H1 (cell line): ENCODE measurements around the gene PDS5A. TPM values are rescaled to one million over a fixed set of nuclear protein-coding genes. Genes with fewer than 3 reads are reported as not detected.

ENCODE experiments used
- CTCF ChIA-PET: fragments of 300-600 bp; sonication (Branson Sonifier 250); formaldehyde crosslinking; loops from one replicate; lab custom pipeline; 2021; ENCODE audit not compliant: partially characterized antibody; lab: Charles Lee
- POLR2A ChIA-PET: fragments of 300-600 bp; sonication (Branson Sonifier 250); formaldehyde crosslinking; loops from one replicate; lab custom pipeline; 2021; ENCODE audit warnings: inconsistent platforms; ENCODE audit not compliant: partially characterized antibody; lab: Charles Lee
- DNase-seq, 2 experiments: peaks; one replicate each; pipeline versions ENCODE4 v3.0.0 to v3.0.0-alpha.2; 2010 to 2022; ENCODE audit warnings: low spot score in 2 of 2, low read depth in 1 of 2, mixed read lengths in 1 of 2
- FAIRE-seq: peaks from 2 replicates; lab custom pipeline; 2011; peaks lifted over from hg19 to GRCh38; lab: Jason Lieb, UNC
- H2AFZ ChIP-seq: 2 replicates; pipeline ENCODE4 v1.8.1; 2012; ENCODE audit warnings: low read length, inconsistent platforms
- H2AK5ac ChIP-seq: 2 replicates; pipeline ENCODE4 v1.6.1; 2013; ENCODE audit warnings: low read depth, low read length
- H2BK120ac ChIP-seq: replicated peaks from 2 replicates; pipeline ENCODE3; 2013; ENCODE audit warnings: low read depth, low read length, inconsistent platforms
- H2BK12ac ChIP-seq: 2 replicates; pipeline ENCODE4 v1.6.1; 2013; ENCODE audit warnings: low read depth, low read length
- H2BK15ac ChIP-seq: 2 replicates; pipeline ENCODE4 v1.6.1; 2013; ENCODE audit warnings: low read length
- H2BK20ac ChIP-seq: 2 replicates; pipeline ENCODE4 v1.6.1; 2013; ENCODE audit warnings: low read length
- H2BK5ac ChIP-seq: 2 replicates; pipeline ENCODE4 v1.6.1; 2013; ENCODE audit warnings: low read depth, low read length
- H3K14ac ChIP-seq: 2 replicates; pipeline ENCODE4 v1.6.1; 2013; ENCODE audit warnings: inconsistent platforms; ENCODE audit not compliant: insufficient read length
- H3K18ac ChIP-seq: 2 replicates; pipeline ENCODE4 v1.6.1; 2013; ENCODE audit warnings: low read length; ENCODE audit errors: extremely low read depth
- H3K23ac ChIP-seq: 2 replicates; pipeline ENCODE4 v1.6.1; 2013; ENCODE audit warnings: inconsistent platforms; ENCODE audit not compliant: insufficient read length
- H3K23me2 ChIP-seq: 2 replicates; pipeline ENCODE4 v1.6.1; 2013; ENCODE audit warnings: low read depth, low read length
- H3K27ac ChIP-seq: 2 replicates; pipeline ENCODE4 v1.6.1; 2011; ENCODE audit warnings: low read depth, low read length, inconsistent platforms
- H3K27me3 ChIP-seq, 4 experiments: replicated peaks in 1 of 4; 1 replicate in 1 of 4; 2 replicates in 3 of 4; pipeline versions ENCODE4 v1.6.1 to v1.8.1; 2011 to 2013; ENCODE audit warnings: low read length in 3 of 4, mild to moderate bottlenecking in 3 of 4, inconsistent platforms in 2 of 4, mixed read lengths in 2 of 4, moderate library complexity in 1 of 4; ENCODE audit not compliant: control insufficient read depth in 3 of 4, insufficient read depth in 3 of 4; ENCODE audit errors: extremely low read depth in 1 of 4
- H3K36me3 ChIP-seq, 4 experiments: 2 replicates each; pipeline versions ENCODE4 v1.6.1 to v1.8.1; 2011 to 2013; ENCODE audit warnings: mild to moderate bottlenecking in 4 of 4, low read length in 3 of 4, moderate library complexity in 2 of 4, control low read depth in 1 of 4, inconsistent platforms in 1 of 4; ENCODE audit not compliant: insufficient read depth in 4 of 4, control insufficient read depth in 2 of 4
- H3K4ac ChIP-seq: replicated peaks from 2 replicates; pipeline ENCODE3; 2013; ENCODE audit warnings: low read length, low read depth, mixed read lengths, inconsistent platforms; ENCODE audit not compliant: insufficient read length
- H3K4me1 ChIP-seq, 4 experiments: replicated peaks in 1 of 4; 1 replicate in 1 of 4; 2 replicates in 3 of 4; pipeline versions ENCODE4 v1.6.1 to v1.8.1; 2011 to 2013; ENCODE audit warnings: low read length in 3 of 4, inconsistent platforms in 2 of 4, mixed read lengths in 1 of 4; ENCODE audit not compliant: insufficient read depth in 4 of 4, control insufficient read depth in 3 of 4
- H3K4me2 ChIP-seq, 2 experiments: 2 replicates each; pipeline versions ENCODE4 v1.6.1 to v1.8.1; 2011 to 2013; ENCODE audit warnings: low read depth in 2 of 2, low read length in 2 of 2, control low read depth in 1 of 2, inconsistent platforms in 1 of 2, mild to moderate bottlenecking in 1 of 2; ENCODE audit not compliant: insufficient read depth in 1 of 2
- H3K4me3 ChIP-seq, 4 experiments: fragments of 200-600, 300-600 bp in 1 of 4; sonication (generic), shearing (Covaris generic), sonication (Bioruptor Twin) in 1 of 4; 2 replicates each; pipeline versions ENCODE4 v1.5.1 to v1.8.1; 2011 to 2016; ENCODE audit warnings: low read length in 4 of 4, low read depth in 3 of 4, control low read depth in 2 of 4, inconsistent platforms in 2 of 4, mild to moderate bottlenecking in 2 of 4, mixed read lengths in 1 of 4, moderate library complexity in 1 of 4; ENCODE audit not compliant: insufficient read depth in 2 of 4; ENCODE audit errors: extremely low read depth in 1 of 4
- H3K56ac ChIP-seq: replicated peaks from 2 replicates; pipeline ENCODE3; 2013; ENCODE audit warnings: low read depth, mild to moderate bottlenecking, mixed read lengths, low read length, inconsistent platforms; ENCODE audit not compliant: insufficient read length
- H3K79me1 ChIP-seq: 2 replicates; pipeline ENCODE4 v1.6.1; 2013; ENCODE audit warnings: low read depth, low read length, control low read depth
- H3K79me2 ChIP-seq, 2 experiments: 2 replicates each; pipeline versions ENCODE4 v1.6.1 to v1.8.1; 2012 to 2013; ENCODE audit warnings: low read length in 2 of 2, mild to moderate bottlenecking in 2 of 2, inconsistent platforms in 1 of 2; ENCODE audit not compliant: insufficient read depth in 2 of 2, control insufficient read depth in 1 of 2
- H3K9ac ChIP-seq, 4 experiments: replicated peaks in 1 of 4; 1 replicate in 1 of 4; 2 replicates in 3 of 4; pipeline versions ENCODE4 v1.6.1 to v1.8.1; 2011 to 2013; ENCODE audit warnings: low read depth in 3 of 4, low read length in 3 of 4, control low read depth in 2 of 4, mild to moderate bottlenecking in 2 of 4, moderate library complexity in 2 of 4, inconsistent platforms in 1 of 4; ENCODE audit errors: extremely low read depth in 1 of 4
- H3K9me3 ChIP-seq, 2 experiments: 2 replicates each; pipeline versions ENCODE4 v1.6.1 to v1.8.1; 2012 to 2013; ENCODE audit warnings: mild to moderate bottlenecking in 2 of 2, moderate library complexity in 2 of 2, control low read depth in 1 of 2, inconsistent platforms in 1 of 2, low read depth in 1 of 2, low read length in 1 of 2, mixed read lengths in 1 of 2; ENCODE audit not compliant: insufficient read depth in 2 of 2
- H4K20me1 ChIP-seq, 2 experiments: replicated peaks in 1 of 2; 2 replicates each; pipeline versions ENCODE3 to v1.8.1; 2011 to 2013; ENCODE audit warnings: inconsistent platforms in 2 of 2, low read length in 2 of 2, mild to moderate bottlenecking in 1 of 2; ENCODE audit not compliant: insufficient read depth in 2 of 2, control insufficient read depth in 1 of 2
- H4K5ac ChIP-seq: 2 replicates; pipeline ENCODE4 v1.6.1; 2013; ENCODE audit warnings: low read length, low read depth, mixed read lengths, inconsistent platforms; ENCODE audit not compliant: insufficient read length
- H4K8ac ChIP-seq: 2 replicates; pipeline ENCODE4 v1.8.0; 2013; ENCODE audit warnings: mild to moderate bottlenecking, moderate library complexity, low read length, inconsistent platforms; ENCODE audit not compliant: insufficient read depth; ENCODE audit errors: extremely low read depth
- H4K91ac ChIP-seq: replicated peaks from 2 replicates; pipeline ENCODE3; 2013; ENCODE audit warnings: low read length, mixed read lengths, inconsistent platforms; ENCODE audit not compliant: insufficient read length
- KDM4A ChIP-seq: IDR thresholded peaks from one replicate; pipeline ENCODE4 v1.7.1; 2012; ENCODE audit warnings: low read depth, mild to moderate bottlenecking, moderate library complexity, low read length, inconsistent platforms; ENCODE audit not compliant: severe bottlenecking
- SP1 ChIP-seq: IDR thresholded peaks from 2 replicates; pipeline ENCODE4 v1.6.1; 2011; ENCODE audit warnings: low read depth, low read length
- TEAD4 ChIP-seq: IDR thresholded peaks from 2 replicates; pipeline ENCODE4 v1.6.1; 2012; ENCODE audit warnings: low read depth, low read length, inconsistent platforms, mixed read lengths
- ZNF274 ChIP-seq: IDR thresholded peaks from 2 replicates; pipeline ENCODE4 v1.7.0; 2012; ENCODE audit warnings: low read length, borderline replicate concordance; ENCODE audit errors: extremely low read depth
- WGBS, 2 experiments: shearing (Covaris generic) in 1 of 2; methylation state at CpG; one replicate each; pipeline versions ENCODE4 v1.1.6 to v1.1.7; 2013 to 2015; ENCODE audit warnings: low lambda C conversion rate in 2 of 2, mixed read lengths in 2 of 2, inconsistent platforms in 1 of 2, low coverage in 1 of 2, missing lambda C conversion rate in 1 of 2; ENCODE audit not compliant: insufficient replicate concordance in 2 of 2, insufficient coverage in 1 of 2, insufficient read length in 1 of 2; ENCODE audit errors: extremely low coverage in 1 of 2, missing lambda C conversion rate in 1 of 2; 5-methylcytosine and 5-hydroxymethylcytosine counted together
- polyA plus RNA-seq, 7 experiments: library from polyadenylated mRNA; depleted of rRNA in 3 of 7; stranded (reverse) in 5 of 7; unstranded in 2 of 7; fragments of >200 nt in 5 of 7; fragments of 200-250 nt in 2 of 7; gene quantifications; 1 replicate in 5 of 7; 2 replicates in 1 of 7; 4 replicates in 1 of 7; pipeline versions ENCODE4 v1.2.1 to v1.2.3, GENCODE V29; 2011 to 2013; ENCODE audit warnings: missing spikeins in 2 of 7, mixed read lengths in 2 of 7
- total RNA-seq: library from RNA; stranded (reverse); fragmentation: NEBNext Ultra II Directional; extraction: Animal tissue kit (Norgen Biotek cat#: 25700); gene quantifications from 2 replicates; pipeline ENCODE4 v1.2.1, GENCODE V29; 2021

The PDS5A gene
- total and polyA plus RNA-seq, 2 of the 8 experiments (the other 6 are each of a cell fraction or from before 2014, with no cell fraction given) = 15.5 to 76.6 TPM

DNA sequence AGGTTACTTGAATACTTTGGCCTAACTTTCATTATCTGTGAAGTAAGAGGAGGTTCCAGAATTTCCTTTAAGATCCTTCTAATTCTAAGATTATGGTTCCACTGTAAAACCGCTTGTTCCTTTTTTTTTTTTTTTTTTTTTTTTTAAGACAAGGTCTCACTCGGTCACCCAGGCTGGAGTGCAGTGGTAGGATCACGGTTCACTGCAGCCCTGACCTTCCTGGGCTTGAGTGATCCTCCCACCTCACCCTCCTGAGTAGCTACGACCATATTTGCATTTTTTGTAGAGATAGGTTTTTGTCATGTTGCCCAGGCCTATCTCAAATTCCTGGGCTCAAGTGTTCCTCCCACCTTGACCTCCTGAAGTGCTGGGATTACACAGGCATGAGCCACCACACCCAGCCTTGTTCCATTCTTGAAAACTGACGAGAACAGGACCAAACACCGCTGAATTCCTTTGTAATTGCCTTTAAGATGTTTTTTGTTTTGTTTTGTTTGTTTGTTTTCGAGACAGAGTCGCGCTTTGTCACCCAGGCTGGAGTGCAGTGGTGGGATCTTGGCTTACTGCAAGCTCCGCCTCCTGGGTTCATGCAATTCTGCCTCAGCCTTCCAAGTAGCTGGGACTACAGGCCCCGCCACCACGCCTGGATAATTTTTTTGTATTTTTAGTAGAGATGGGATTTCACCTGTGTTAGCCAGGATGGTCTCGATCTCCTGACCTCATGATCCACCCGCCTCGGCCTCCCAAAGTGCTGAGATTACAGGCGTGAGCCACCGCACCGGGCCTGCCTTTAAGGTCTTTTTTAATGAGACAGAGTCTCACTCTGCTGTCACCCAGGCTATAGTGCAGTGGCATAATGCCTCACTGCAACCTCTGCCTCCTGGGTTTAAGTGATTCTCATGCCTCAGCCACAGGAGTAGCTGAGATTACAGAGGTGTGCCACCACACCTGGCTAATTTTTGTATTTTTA lies 6.8 kb downstream of the PDS5A start:
- CTCF ChIA-PET = interaction anchor here (0.6 kb wide), 1 partner anchor 36 kb away, joined by 3 read pairs; no protein-coding TSS in a partner anchor
- FAIRE-seq = no peak
- peaks cover 24 to 95% of the 10 kb centered on the region in 2 experiments for H3K79me2 ChIP-seq

More for the DNA sequence above, 6.8 kb downstream of the PDS5A start:
- Histone ChIP-seq H4K8ac (no peak overlapping the region), H3K4me3 (no peak overlapping the region), H4K5ac (no peak overlapping the region), H3K36me3 (peaks cover 5 to 21% (median 15%) of the 10 kb centered on the region in 4 experiments; a peak in 6 of 8 replicates), H3K9me3 (no peaks in the 10 kb centered on the region), H4K91ac (no peak overlapping the region), H3K9ac (no peak overlapping the region), H2AFZ (no peak overlapping the region), H2BK15ac (no peak overlapping the region), H3K4me1 (peaks cover 0 to 2% (median under 1%) of the 10 kb centered on the region in 4 experiments; a peak in 4 of 7 replicates), H2BK120ac (no peak overlapping the region), H2BK12ac (no peak overlapping the region), H3K18ac (no peak overlapping the region), H3K23me2 (no peaks in the 10 kb centered on the region), H3K4me2 (no peak overlapping the region; a peak in 1 of 4 replicates), H3K27me3 (no peaks in the 10 kb centered on the region), H3K14ac (no peak overlapping the region), H2AK5ac (no peak overlapping the region), H3K56ac (no peak overlapping the region), H3K27ac (no peak overlapping the region), H2BK20ac (no peak overlapping the region), H4K20me1 (peaks cover 6 to 9% of the 10 kb centered on the region in 2 experiments), H3K79me1 (peaks cover 7% of the 10 kb centered on the region; the same call in 1 of the 2 replicates), H2BK5ac (no peak overlapping the region), H3K4ac (no peak overlapping the region), H3K23ac (no peak overlapping the region)
- no peak for TF ChIP-seq ZNF274
- peak; percentile 60 for TF ChIP-seq TEAD4
- TF ChIP-seq KDM4A = no peak
- TF ChIP-seq SP1 = no peak
- 83% methylated on average over 17 of the region's 18 CpGs; no CpG with 5 or more reads in 1 of the 2 experiments for WGBS, 2 experiments
- peak in 1 of 2 experiments; percentile 23 for DNase-seq
- POLR2A ChIA-PET = interaction anchor here (0.6 kb wide), 1 partner anchor 519 kb away, joined by 4 read pairs; no protein-coding TSS in a partner anchor
